ENCODE data around the gene ACTN4. TPM values are rescaled to one million over a fixed set of nuclear protein-coding genes. Genes with fewer than 3 reads are reported as not detected.

ACTN4 gene
- total RNA-seq, 2 donors from 2014 or later: 1,019 to 1,060 TPM

DNA sequence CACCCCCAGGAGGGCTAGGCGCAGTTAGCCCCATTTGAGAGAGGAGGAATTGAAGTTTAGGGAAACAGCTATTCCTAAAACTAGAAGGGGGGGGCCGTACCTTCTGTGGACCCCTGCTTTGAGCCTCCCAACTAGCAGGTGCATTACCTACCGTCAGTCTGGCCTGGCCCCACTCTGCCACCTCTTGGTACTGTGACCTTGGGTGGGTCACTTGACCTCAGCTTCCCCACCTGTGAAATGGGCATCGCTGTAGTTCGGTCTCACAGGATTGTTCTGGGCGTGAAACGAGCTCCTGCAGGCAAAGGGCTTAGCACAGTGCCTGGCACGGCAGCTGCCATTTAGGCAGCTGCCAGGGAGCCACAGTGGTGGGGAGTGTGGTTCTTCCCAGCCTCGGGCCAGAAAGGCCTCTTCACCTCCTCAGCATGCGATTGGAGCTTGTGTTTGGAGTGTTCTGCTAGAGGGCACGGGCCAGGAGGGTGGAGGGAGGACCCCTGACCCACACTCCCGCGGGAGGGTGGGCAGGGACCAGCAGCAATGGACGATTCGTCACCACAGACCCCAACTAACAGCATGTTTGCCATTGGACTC lies 64.8 kb downstream of the ACTN4 start:
- H3K36me3 ChIP-seq: peaks cover 73% of the 10 kb centered on the region
- no peak for DNase-seq
- H3K4me3 ChIP-seq: no peak overlapping the region
- H3K27me3 ChIP-seq: no peaks in the 10 kb centered on the region
- no peak overlapping the region for H3K27ac ChIP-seq
- H3K9me3 ChIP-seq: no peaks in the 10 kb centered on the region
- TF ChIP-seq, protein P1, sequence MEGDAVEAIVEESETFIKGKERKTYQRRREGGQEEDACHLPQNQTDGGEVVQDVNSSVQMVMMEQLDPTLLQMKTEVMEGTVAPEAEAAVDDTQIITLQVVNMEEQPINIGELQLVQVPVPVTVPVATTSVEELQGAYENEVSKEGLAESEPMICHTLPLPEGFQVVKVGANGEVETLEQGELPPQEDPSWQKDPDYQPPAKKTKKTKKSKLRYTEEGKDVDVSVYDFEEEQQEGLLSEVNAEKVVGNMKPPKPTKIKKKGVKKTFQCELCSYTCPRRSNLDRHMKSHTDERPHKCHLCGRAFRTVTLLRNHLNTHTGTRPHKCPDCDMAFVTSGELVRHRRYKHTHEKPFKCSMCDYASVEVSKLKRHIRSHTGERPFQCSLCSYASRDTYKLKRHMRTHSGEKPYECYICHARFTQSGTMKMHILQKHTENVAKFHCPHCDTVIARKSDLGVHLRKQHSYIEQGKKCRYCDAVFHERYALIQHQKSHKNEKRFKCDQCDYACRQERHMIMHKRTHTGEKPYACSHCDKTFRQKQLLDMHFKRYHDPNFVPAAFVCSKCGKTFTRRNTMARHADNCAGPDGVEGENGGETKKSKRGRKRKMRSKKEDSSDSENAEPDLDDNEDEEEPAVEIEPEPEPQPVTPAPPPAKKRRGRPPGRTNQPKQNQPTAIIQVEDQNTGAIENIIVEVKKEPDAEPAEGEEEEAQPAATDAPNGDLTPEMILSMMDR (IDR thresholded peaks at IDR 0.05): no peak
- H3K4me1 ChIP-seq: no peaks in the 10 kb centered on the region
- intact Hi-C loops (cut with DNase I): no loop called here
- no peak overlapping the region for H3K9ac ChIP-seq (ENCODE audit: low read depth in 2 of 2, low read length in 2 of 2)

DNA sequence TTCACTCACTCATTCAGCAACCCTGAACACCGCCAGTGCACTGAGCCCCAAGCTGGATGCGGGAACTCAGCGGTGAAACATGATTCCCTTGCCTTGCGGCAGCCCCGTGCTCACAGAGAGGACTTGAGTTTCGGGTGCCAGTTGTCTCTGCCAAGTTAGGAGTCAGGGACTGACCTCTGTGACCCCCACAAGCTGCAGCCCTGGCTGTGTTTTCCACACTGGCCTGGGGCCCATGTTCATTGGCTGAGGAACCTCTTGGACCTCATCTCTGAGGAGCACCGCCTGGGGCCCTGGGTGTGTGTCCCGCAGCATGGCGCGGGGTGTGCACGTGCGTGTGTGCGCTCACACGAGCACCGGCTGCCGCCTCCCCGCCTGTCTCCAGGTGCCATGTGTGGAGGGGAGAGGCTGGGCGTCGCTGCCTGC lies 65.8 kb downstream of the ACTN4 start:
- Histone ChIP-seq H3K27ac (no peak overlapping the region), H3K9me3 (no peaks in the 10 kb centered on the region), H3K27me3 (no peaks in the 10 kb centered on the region), H3K36me3 (peaks cover 73% of the 10 kb centered on the region), H3K4me3 (no peak overlapping the region), H3K4me1 (no peaks in the 10 kb centered on the region), H3K9ac (ENCODE audit: low read depth in 2 of 2, low read length in 2 of 2) (no peak overlapping the region)
- TF ChIP-seq, protein P1 (IDR thresholded peaks at IDR 0.05): no peak
- DNase-seq: peak; percentile 52
- intact Hi-C loops (cut with DNase I): no loop called here

DNA sequence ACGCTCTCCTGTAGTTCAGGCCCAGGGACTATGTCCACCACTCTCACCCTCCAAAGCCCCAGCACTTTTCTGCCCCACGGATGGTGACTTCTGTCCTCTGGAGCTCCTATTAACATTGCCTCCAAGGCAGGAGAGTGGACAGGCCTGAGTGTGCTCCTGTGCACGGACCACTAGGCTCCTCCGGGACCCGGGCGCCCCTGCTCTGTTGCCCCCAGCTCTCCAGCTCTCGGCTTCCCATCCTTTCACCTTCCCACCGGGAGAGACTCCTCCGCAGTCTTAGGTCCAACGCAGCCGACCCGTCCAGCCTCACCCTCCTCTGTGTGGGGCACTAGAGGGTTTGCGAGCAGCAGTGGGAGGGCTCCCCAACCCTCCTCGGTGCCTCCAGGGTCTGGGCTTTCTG lies 66.4 kb downstream of the ACTN4 start:
- DNase-seq: no peak
- Histone ChIP-seq H3K27me3 (no peaks in the 10 kb centered on the region), H3K9me3 (no peaks in the 10 kb centered on the region), H3K36me3 (peaks cover 73% of the 10 kb centered on the region), H3K9ac (ENCODE audit: low read depth in 2 of 2, low read length in 2 of 2) (no peak overlapping the region), H3K4me1 (no peaks in the 10 kb centered on the region), H3K27ac (no peak overlapping the region), H3K4me3 (no peak overlapping the region)
- TF ChIP-seq, protein P1 (IDR thresholded peaks at IDR 0.05): no peak
- intact Hi-C loops (cut with DNase I): no loop called here

DNA sequence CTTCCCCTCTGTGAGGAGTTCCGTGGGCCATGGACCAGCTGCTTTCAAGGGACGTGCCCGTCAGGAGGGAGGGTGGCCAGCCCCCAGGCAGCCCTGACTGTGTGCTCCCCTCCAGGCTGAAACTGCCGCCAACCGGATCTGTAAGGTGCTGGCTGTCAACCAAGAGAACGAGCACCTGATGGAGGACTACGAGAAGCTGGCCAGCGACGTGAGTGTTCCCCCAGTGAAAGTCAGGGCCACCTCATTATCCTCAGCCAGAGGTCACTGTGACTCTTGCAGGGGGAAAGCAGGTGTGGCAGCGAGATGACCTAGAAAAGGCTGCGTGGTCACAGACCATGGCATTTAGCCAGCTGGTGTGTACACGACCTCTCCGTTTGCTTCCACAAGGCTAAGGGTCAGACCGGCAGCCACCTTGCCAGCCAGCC lies 66.9 kb downstream of the ACTN4 start:
- Histone ChIP-seq H3K4me3 (no peak overlapping the region), H3K9me3 (no peaks in the 10 kb centered on the region), H3K4me1 (no peaks in the 10 kb centered on the region), H3K27ac (no peak overlapping the region), H3K27me3 (no peaks in the 10 kb centered on the region), H3K9ac (ENCODE audit: low read depth in 2 of 2, low read length in 2 of 2) (no peak overlapping the region), H3K36me3 (peaks cover 73% of the 10 kb centered on the region)
- no peak for DNase-seq
- TF ChIP-seq, protein P1 (IDR thresholded peaks at IDR 0.05): no peak
- intact Hi-C loops (cut with DNase I): no loop called here

DNA sequence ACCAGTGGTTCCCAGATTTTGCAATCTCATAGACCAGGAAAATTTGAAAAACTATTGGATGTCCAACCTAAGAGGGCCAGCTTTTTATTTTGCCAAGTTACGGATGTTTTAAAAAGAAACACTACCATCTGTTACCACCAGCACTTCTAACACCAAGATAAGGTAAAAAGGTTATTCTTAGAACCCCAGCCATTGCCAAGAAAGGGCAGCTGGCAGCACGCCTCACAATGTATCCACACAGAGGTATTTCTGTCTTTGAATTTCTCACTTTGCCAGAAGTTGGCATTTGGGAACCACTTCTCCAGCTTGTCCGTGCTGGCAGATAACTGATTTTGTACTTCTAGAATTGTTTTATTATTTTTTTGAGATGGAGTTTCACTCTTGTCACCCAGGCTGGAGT lies 68.1 kb downstream of the ACTN4 start:
- Histone ChIP-seq H3K4me3 (no peak overlapping the region), H3K9me3 (no peaks in the 10 kb centered on the region), H3K4me1 (no peaks in the 10 kb centered on the region), H3K27ac (no peak overlapping the region), H3K27me3 (no peaks in the 10 kb centered on the region), H3K36me3 (peaks cover 82% of the 10 kb centered on the region), H3K9ac (ENCODE audit: low read depth in 2 of 2, low read length in 2 of 2) (no peak overlapping the region)
- no peak for DNase-seq
- intact Hi-C loops (cut with DNase I): no loop called here
- TF ChIP-seq, protein P1 (IDR thresholded peaks at IDR 0.05): no peak
